GM12891 (cell line): Measurements from ENCODE around the gene RBFOX1.
"Not testable (repeated sequence)": the region's sequence is repeated elsewhere in the genome, so short reads cannot be mapped to it uniquely, and the experiment has no call there.

Experiments
- DNase-seq: peaks from one replicate; pipeline ENCODE4 v3.0.0; 2011; ENCODE audit warnings: low spot score; ENCODE audit not compliant: insufficient read length
- FAIRE-seq: peaks from 2 replicates; lab custom pipeline; 2011; peaks lifted over from hg19 to GRCh38; lab: Jason Lieb, UNC
- PAX5 ChIP-seq: IDR thresholded peaks from 2 replicates; pipeline ENCODE4 v1.6.1; 2011; ENCODE audit warnings: low read length, moderate library complexity, mild to moderate bottlenecking; ENCODE audit not compliant: insufficient read depth, severe bottlenecking
- POLR2A ChIP-seq: IDR thresholded peaks from 2 replicates; pipeline ENCODE4 v1.6.1; 2011; ENCODE audit warnings: low read depth, low read length, control low read depth
- POLR2AphosphoS5 ChIP-seq: IDR thresholded peaks from 2 replicates; pipeline ENCODE4 v1.6.1; 2011; ENCODE audit warnings: low read depth, low read length, control low read depth
- POU2F2 ChIP-seq: IDR thresholded peaks from 2 replicates; pipeline ENCODE4 v1.6.1; 2011; ENCODE audit warnings: low read depth, mild to moderate bottlenecking, control low read depth, low read length, moderate library complexity
- SPI1 ChIP-seq: IDR thresholded peaks from 2 replicates; pipeline ENCODE4 v1.6.1; 2011; ENCODE audit warnings: low read depth, low read length, control low read depth
- TAF1 ChIP-seq: IDR thresholded peaks from 2 replicates; pipeline ENCODE4 v1.6.1; 2011; ENCODE audit warnings: low read depth, low read length, control low read depth

The RBFOX1 gene

GRCh38 chr16:7482032-7482431 lies 149.4 kb downstream of the RBFOX1 start:
- TF ChIP-seq TAF1 (no peak), POLR2AphosphoS5 (no peak), SPI1 (no peak), PAX5 (no peak), POU2F2 (no peak), POLR2A (no peak)
- FAIRE-seq: no peak
- DNase-seq: no peak

- FAIRE-seq (no peak), DNase-seq (no peak)
- TF ChIP-seq PAX5 (no peak), POU2F2 (no peak), POLR2AphosphoS5 (no peak), SPI1 (no peak), TAF1 (no peak), POLR2A (no peak)
These were observed 150.1 kb downstream of the RBFOX1 start for GRCh38 chr16:7482596-7483290.

GRCh38 chr16:7487574-7488323 lies 155.1 kb downstream of the RBFOX1 start:
- FAIRE-seq: no peak
- TF ChIP-seq POLR2A (no peak), POLR2AphosphoS5 (no peak), POU2F2 (no peak), PAX5 (no peak), TAF1 (no peak)

GRCh38 chr16:7492122-7492521 lies 159.5 kb downstream of the RBFOX1 start:
- FAIRE-seq (no peak), DNase-seq (no peak)
- TF ChIP-seq TAF1: no peak
- TF ChIP-seq POLR2AphosphoS5: no peak
- TF ChIP-seq POU2F2: no peak
- no peak for TF ChIP-seq SPI1
- no peak for TF ChIP-seq POLR2A
- no peak for TF ChIP-seq PAX5

More at GRCh38 chr16:7487574-7488323, 155.1 kb downstream of the RBFOX1 start:
- no peak for DNase-seq

- TF ChIP-seq POLR2AphosphoS5 (no peak), POU2F2 (no peak), PAX5 (no peak), SPI1 (no peak), POLR2A (no peak), TAF1 (no peak)
- no peak for DNase-seq
- FAIRE-seq: no peak
These were observed 160.5 kb downstream of the RBFOX1 start for GRCh38 chr16:7493133-7493532.

GRCh38 chr16:7497691-7498090 lies 165.0 kb downstream of the RBFOX1 start:
- TF ChIP-seq SPI1 (no peak), POU2F2 (no peak), POLR2A (no peak), PAX5 (no peak), POLR2AphosphoS5 (no peak), TAF1 (no peak)
- no peak for DNase-seq
- FAIRE-seq: no peak

- FAIRE-seq: no peak
- no peak for TF ChIP-seq POLR2AphosphoS5
- no peak for TF ChIP-seq POU2F2
- TF ChIP-seq PAX5: no peak
- no peak for TF ChIP-seq TAF1
- TF ChIP-seq POLR2A: no peak
- TF ChIP-seq SPI1: no peak
These were observed 169.2 kb downstream of the RBFOX1 start for GRCh38 chr16:7501868-7502267.

GRCh38 chr16:7502591-7503157 lies 170.0 kb downstream of the RBFOX1 start:
- FAIRE-seq, DNase-seq: not testable (repeated sequence)

More at GRCh38 chr16:7501868-7502267, 169.2 kb downstream of the RBFOX1 start:
- no peak for DNase-seq

GRCh38 chr16:7503666-7504065 lies 171.0 kb downstream of the RBFOX1 start:
- FAIRE-seq (no peak), DNase-seq (no peak)
- TF ChIP-seq POLR2AphosphoS5: no peak
- no peak for TF ChIP-seq PAX5
- no peak for TF ChIP-seq TAF1
- no peak for TF ChIP-seq POLR2A
- TF ChIP-seq SPI1: no peak
- TF ChIP-seq POU2F2: no peak

- DNase-seq (no peak), FAIRE-seq (no peak)
- TF ChIP-seq TAF1 (no peak), SPI1 (no peak)
These were observed 172.2 kb downstream of the RBFOX1 start for GRCh38 chr16:7504844-7505243.
